ENCODE data around the gene VEPH1.

The VEPH1 gene

DNA sequence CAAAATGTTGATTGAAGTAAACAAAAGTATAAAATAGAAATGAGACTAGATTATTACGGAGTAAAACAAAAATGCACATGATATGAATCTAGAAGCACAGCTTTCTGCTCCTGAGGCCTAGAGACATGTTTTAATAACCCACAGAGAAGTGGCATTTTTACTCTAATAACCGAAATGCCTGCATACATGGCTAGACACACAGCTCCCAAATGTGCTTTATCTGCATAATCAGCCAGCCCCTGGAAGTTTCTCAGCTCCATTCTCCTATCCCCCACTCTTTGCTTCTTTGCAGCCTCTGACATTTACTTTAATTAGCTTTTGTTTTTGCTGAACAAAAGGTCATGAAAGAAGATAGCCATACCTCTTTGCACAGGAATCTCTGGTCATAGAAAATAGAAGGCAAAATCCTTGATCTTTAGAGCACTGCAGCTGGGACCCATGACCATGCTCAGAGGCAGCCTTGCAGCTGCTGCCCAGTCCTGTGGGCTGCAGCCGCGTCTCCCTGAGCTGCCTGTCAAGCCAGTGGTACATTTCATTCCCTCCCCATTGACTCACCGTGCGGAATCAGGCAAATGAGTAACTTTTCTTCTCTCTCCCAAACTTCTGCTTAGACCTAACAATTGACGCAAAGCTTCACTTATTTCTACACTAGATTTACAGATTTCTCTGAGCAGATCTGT, at the start of gene VEPH1:
Gene VEPH1 (minus strand): TSS at position 501 of the 680 bp plus-strand sequence. CDS start 8,067 bp downstream, outside the sequence.
- Histone ChIP-seq H3K27ac (ENCODE audit: low read depth, low read length) (no peak within 1 kb of the TSS), H3K4me1 (ENCODE audit: control insufficient read depth, insufficient read depth, low read length) (peaks cover 28% of the 10 kb centered on the region), H3K27me3 (ENCODE audit: control insufficient read depth, insufficient read depth, low read length) (peaks cover 8% of the 10 kb centered on the region), H3K9ac (ENCODE audit: low read length) (no peak within 1 kb of the TSS), H3K9me3 (ENCODE audit: control insufficient read depth, insufficient read depth, low read depth, low read length) (no peaks in the 10 kb centered on the region), H3K4me3 (ENCODE audit: low read depth, low read length) (no peak within 1 kb of the TSS), H3K36me3 (ENCODE audit: control insufficient read depth, insufficient read depth, low read length) (no peaks in the 10 kb centered on the region)

DNA sequence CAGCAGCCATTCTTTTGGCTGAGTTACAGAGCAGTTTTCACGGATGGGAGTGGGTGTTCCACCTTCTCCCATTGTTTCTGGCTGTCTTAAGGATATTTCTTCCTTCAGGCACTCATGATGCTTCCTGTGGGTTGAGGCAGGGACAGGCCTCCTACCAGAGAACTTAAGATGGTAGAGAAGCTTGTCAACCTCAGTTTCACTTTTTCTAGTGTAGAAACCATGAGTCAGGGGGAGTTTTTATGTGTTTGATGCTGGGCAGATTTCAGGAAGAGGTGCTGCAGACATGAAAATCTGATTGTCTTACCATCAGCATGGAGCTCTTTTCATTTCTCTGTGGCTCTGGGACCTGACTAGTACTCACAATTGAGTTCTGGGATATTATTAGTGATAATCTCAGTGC, 48.7 kb upstream of the VEPH1 start:
- no peaks in the 10 kb centered on the region for H3K27me3 ChIP-seq (ENCODE audit: control insufficient read depth, insufficient read depth, low read length)
- H3K4me3 ChIP-seq (ENCODE audit: low read depth, low read length), result no peak overlapping the region
- no peak overlapping the region for H3K27ac ChIP-seq (ENCODE audit: low read depth, low read length)
- H3K9ac ChIP-seq (ENCODE audit: low read length), result no peak overlapping the region
- H3K36me3 ChIP-seq (ENCODE audit: control insufficient read depth, insufficient read depth, low read length), result no peaks in the 10 kb centered on the region
- H3K9me3 ChIP-seq (ENCODE audit: control insufficient read depth, insufficient read depth, low read depth, low read length), result no peaks in the 10 kb centered on the region
- H3K4me1 ChIP-seq (ENCODE audit: control insufficient read depth, insufficient read depth, low read length), result no peaks in the 10 kb centered on the region

DNA sequence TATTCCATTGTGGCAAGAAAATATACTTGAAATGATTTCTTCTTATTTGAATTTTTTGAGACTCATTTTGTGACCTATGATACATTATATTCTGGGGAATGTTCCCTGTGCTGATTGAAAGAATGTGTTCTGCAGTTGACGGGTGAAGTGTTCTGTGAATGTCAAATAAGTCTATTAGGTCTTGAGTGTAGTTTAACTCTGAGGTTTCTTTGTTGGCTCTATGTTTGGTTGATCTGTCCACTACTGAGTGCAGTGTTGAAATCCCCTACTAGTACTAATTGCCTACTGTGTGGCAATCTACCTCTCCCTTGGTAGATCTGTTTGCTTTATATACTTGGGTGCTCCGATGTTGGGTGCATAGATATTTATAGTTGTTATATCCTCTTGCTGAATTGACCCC, 46.3 kb upstream of the VEPH1 start:
- H3K4me3 ChIP-seq (ENCODE audit: low read depth, low read length), result no peak overlapping the region
- no peaks in the 10 kb centered on the region for H3K36me3 ChIP-seq (ENCODE audit: control insufficient read depth, insufficient read depth, low read length)
- no peak overlapping the region for H3K27ac ChIP-seq (ENCODE audit: low read depth, low read length)
- H3K4me1 ChIP-seq (ENCODE audit: control insufficient read depth, insufficient read depth, low read length), result no peaks in the 10 kb centered on the region
- no peak overlapping the region for H3K9ac ChIP-seq (ENCODE audit: low read length)
- H3K27me3 ChIP-seq (ENCODE audit: control insufficient read depth, insufficient read depth, low read length), result no peaks in the 10 kb centered on the region
- no peaks in the 10 kb centered on the region for H3K9me3 ChIP-seq (ENCODE audit: control insufficient read depth, insufficient read depth, low read depth, low read length)

DNA sequence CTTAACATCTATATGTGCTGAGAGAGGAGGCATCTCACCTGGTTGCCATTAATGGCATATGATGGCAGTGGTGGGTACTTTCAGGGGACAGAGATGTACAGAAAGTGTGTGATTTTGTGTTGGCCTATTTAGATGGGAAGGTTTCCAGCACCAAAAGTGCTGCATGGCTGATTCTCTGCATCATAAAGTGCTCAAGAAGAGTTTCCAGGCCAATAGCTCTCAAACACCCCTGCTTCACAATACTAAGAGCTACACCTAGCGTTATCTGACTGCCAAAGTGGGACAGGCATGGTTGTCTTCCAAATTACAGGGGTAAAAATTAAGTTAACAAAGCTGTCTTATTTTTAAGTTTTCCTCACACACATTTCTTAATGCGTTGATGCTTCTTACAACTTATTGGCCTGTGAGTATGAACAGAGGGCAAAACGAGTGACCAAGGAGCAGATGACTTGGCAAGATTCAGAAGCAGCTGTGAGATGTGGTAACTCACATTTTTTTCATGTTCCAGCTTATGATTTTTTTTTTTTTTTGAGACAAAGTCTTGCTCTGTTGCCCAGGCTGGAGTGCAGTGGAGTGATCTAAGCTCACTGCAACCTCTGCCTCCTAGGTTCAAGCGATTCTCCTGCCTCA, 41.4 kb upstream of the VEPH1 start:
- no peaks in the 10 kb centered on the region for H3K4me1 ChIP-seq (ENCODE audit: control insufficient read depth, insufficient read depth, low read length)
- H3K27me3 ChIP-seq (ENCODE audit: control insufficient read depth, insufficient read depth, low read length), result no peaks in the 10 kb centered on the region
- no peak overlapping the region for H3K4me3 ChIP-seq (ENCODE audit: low read depth, low read length)
- H3K9ac ChIP-seq (ENCODE audit: low read length), result no peak overlapping the region
- H3K36me3 ChIP-seq (ENCODE audit: control insufficient read depth, insufficient read depth, low read length), result no peaks in the 10 kb centered on the region
- H3K9me3 ChIP-seq (ENCODE audit: control insufficient read depth, insufficient read depth, low read depth, low read length), result peaks cover 9% of the 10 kb centered on the region
- H3K27ac ChIP-seq (ENCODE audit: low read depth, low read length), result no peak overlapping the region

DNA sequence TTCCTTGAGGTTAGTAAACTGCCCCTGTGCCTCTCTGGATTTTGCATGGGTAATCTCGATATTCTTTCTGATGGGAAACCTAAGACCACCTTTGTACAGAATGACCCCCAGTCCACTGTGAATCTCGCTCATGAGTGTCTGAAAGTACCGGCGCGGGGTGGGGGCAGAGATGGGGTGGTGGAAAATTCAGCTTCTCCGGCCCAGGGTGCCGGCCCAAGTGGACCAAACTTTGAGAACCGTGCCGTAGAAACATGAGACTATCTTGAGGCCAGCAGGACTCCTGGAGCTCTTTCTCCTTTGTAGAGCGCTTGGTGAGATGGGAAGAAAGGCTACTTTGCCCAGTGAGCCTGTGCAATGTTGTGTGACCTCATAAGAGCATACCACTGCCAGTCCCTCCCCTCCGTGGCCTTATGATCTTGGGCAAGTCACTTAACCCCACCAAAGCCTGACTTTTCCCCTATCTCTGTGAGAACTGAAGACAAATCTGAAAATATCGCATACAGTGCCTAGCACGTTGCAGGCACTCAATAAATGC, 40.4 kb upstream of the VEPH1 start:
- H3K4me3 ChIP-seq (ENCODE audit: low read depth, low read length), result peak overlapping the region; percentile 62

DNA sequence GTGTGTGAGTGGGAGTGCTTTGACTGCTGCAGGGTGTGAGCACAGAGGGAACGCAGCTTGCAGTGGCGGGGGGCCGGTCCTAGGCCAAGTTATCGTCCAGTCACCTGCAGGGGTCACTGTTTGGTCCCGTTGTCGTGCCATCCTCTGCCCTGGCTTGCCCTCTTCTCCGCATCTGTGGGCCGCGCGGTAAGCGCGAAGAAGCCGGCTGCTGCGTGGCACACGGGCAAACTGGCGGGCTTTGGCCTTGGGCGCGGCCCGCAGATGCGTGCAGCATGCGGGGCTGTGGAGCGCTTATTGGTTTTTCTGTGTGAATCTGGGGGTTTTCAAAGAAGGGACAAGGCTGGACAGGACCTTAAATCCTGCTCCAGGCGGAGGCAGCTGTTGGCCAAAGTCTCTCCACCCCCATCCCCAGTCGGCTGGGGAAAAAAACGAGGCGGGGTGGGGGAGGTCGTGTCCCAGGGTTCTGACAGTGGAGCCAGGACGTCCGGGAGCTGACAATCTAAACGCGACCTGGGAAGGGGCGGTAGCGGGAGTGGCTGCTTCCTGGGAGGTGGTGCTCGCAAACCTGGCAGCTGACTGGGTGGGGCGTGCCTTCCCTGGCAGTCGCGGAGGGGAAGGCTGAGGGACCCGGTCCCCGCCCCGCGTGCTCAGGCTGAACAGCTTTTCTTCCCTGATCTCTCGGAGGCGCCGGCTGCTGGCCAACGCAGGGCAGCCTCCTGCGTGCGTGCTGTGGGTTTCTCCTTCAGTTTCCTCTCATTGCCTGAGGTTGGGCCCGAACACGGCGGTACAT, 39.7 kb upstream of the VEPH1 start:
- Histone ChIP-seq H3K9ac (ENCODE audit: low read length) (no peak overlapping the region), H3K4me3 (ENCODE audit: low read depth, low read length) (peak overlapping the region; percentile 62), H3K36me3 (ENCODE audit: control insufficient read depth, insufficient read depth, low read length) (no peaks in the 10 kb centered on the region), H3K4me1 (ENCODE audit: control insufficient read depth, insufficient read depth, low read length) (no peaks in the 10 kb centered on the region), H3K27me3 (ENCODE audit: control insufficient read depth, insufficient read depth, low read length) (no peaks in the 10 kb centered on the region), H3K9me3 (ENCODE audit: control insufficient read depth, insufficient read depth, low read depth, low read length) (peaks cover 9% of the 10 kb centered on the region), H3K27ac (ENCODE audit: low read depth, low read length) (no peak overlapping the region)

More for the DNA sequence above, 40.4 kb upstream of the VEPH1 start:
- no peak overlapping the region for H3K27ac ChIP-seq (ENCODE audit: low read depth, low read length)
- peaks cover 9% of the 10 kb centered on the region for H3K9me3 ChIP-seq (ENCODE audit: control insufficient read depth, insufficient read depth, low read depth, low read length)
- no peaks in the 10 kb centered on the region for H3K36me3 ChIP-seq (ENCODE audit: control insufficient read depth, insufficient read depth, low read length)
- no peaks in the 10 kb centered on the region for H3K27me3 ChIP-seq (ENCODE audit: control insufficient read depth, insufficient read depth, low read length)
- H3K4me1 ChIP-seq (ENCODE audit: control insufficient read depth, insufficient read depth, low read length), result no peaks in the 10 kb centered on the region
- no peak overlapping the region for H3K9ac ChIP-seq (ENCODE audit: low read length)

DNA sequence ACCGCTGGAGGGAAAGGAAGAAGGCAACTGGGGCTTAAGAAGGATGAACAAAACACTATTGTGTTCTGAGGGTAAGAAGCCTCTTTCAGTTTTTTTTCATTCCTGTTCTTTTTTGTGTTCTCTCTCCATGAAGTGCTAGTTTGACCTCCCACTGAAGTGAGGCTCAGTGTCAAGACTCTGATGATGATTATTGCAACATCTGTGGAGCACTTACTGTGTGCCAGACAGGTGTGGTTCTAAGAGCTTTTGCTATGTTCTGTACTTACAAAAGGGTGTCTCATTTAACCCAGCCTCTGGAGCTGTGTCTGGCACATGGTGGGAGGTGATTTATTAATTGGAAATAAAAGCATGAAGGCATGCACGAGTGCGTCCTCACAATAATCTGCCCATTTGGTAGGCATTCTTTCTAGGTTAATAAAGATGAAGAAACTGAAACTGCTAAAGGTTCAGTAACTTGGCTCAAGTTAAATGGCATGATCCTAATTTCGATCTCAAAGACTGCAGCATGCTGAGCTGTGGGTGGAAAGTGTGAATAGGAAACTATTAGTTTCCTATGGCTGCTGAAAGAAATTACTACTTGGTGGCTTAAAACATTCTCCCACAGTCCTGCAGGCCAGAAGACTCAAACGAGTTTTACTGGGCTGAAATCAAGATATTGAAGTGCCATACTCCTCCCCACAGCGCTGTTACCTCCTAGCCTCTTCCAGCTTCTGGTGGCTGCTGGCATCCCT, 38.5 kb upstream of the VEPH1 start:
- H3K9me3 ChIP-seq (ENCODE audit: control insufficient read depth, insufficient read depth, low read depth, low read length), result peaks cover 9% of the 10 kb centered on the region
- H3K4me1 ChIP-seq (ENCODE audit: control insufficient read depth, insufficient read depth, low read length), result no peaks in the 10 kb centered on the region
- H3K36me3 ChIP-seq (ENCODE audit: control insufficient read depth, insufficient read depth, low read length), result no peaks in the 10 kb centered on the region
- no peak overlapping the region for H3K4me3 ChIP-seq (ENCODE audit: low read depth, low read length)
- H3K27ac ChIP-seq (ENCODE audit: low read depth, low read length), result no peak overlapping the region
- H3K9ac ChIP-seq (ENCODE audit: low read length), result no peak overlapping the region
- H3K27me3 ChIP-seq (ENCODE audit: control insufficient read depth, insufficient read depth, low read length), result no peaks in the 10 kb centered on the region

DNA sequence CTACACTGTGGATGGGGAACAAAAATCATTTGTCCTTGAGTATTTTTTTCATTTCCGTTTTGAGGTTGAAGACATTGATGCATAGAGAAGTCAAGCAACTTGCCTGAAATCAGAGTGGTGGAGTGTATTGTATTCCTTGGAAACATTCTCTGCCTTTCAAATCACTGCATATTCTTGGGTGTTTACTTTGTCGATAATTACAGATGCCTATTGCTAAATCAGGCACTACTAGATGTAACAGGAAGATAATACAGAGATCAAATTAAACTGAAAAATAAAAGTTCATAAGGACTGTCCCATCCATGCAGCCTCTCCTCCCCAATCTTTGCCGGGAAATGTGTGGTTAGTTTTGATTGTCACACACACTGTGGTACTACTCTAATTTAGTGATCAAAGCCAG, 37.4 kb upstream of the VEPH1 start:
- peaks cover 9% of the 10 kb centered on the region for H3K9me3 ChIP-seq (ENCODE audit: control insufficient read depth, insufficient read depth, low read depth, low read length)
- no peak overlapping the region for H3K4me3 ChIP-seq (ENCODE audit: low read depth, low read length)
- no peak overlapping the region for H3K9ac ChIP-seq (ENCODE audit: low read length)
- no peak overlapping the region for H3K27ac ChIP-seq (ENCODE audit: low read depth, low read length)
- H3K36me3 ChIP-seq (ENCODE audit: control insufficient read depth, insufficient read depth, low read length), result no peaks in the 10 kb centered on the region
- H3K27me3 ChIP-seq (ENCODE audit: control insufficient read depth, insufficient read depth, low read length), result no peaks in the 10 kb centered on the region
- H3K4me1 ChIP-seq (ENCODE audit: control insufficient read depth, insufficient read depth, low read length), result no peaks in the 10 kb centered on the region

DNA sequence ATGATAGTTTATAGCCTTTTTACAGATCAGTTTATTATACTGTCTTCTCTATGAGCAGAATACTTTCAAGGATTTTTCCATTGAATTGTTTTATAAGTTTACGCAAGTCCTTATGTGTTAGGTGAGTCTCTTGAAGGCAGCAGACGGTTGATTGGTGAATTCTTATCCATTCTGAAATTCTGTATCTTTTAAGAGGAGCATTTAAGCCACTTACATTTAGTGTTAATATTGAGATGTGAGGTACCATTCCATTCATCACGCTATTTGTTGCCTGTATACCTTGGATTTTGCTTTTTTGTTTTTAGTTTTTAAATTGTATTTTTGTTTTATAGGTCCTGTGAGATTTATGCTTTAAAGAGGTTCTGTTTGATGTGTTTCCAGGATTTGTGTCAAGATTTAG, 32.5 kb upstream of the VEPH1 start:
- Histone ChIP-seq H3K27ac (ENCODE audit: low read depth, low read length) (no peak overlapping the region), H3K36me3 (ENCODE audit: control insufficient read depth, insufficient read depth, low read length) (no peaks in the 10 kb centered on the region), H3K4me1 (ENCODE audit: control insufficient read depth, insufficient read depth, low read length) (peaks cover 14% of the 10 kb centered on the region), H3K9me3 (ENCODE audit: control insufficient read depth, insufficient read depth, low read depth, low read length) (no peaks in the 10 kb centered on the region), H3K4me3 (ENCODE audit: low read depth, low read length) (no peak overlapping the region), H3K27me3 (ENCODE audit: control insufficient read depth, insufficient read depth, low read length) (no peaks in the 10 kb centered on the region), H3K9ac (ENCODE audit: low read length) (no peak overlapping the region)

DNA sequence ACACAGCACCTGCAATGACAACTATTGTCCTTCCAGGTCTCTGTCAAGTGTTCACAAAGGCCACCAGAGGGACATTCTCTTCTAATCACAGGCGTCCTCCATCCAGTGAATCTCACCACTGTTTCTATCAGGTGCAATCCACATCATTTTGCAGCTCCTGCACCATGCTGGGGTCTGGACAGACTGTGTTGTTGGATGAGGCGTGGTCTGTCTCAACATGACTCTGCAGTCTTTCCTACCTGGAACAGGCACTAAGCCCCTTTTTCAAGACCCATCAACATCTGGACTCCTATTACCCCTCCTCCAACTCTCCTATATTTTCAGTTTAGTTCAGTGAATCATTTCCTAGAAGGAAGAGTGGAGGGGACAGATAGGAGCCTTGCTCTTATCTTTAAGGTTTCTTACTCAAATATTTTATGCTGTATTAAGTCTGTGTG, 31.5 kb upstream of the VEPH1 start:
- no peaks in the 10 kb centered on the region for H3K9me3 ChIP-seq (ENCODE audit: control insufficient read depth, insufficient read depth, low read depth, low read length)
- no peak overlapping the region for H3K4me3 ChIP-seq (ENCODE audit: low read depth, low read length)
- H3K27ac ChIP-seq (ENCODE audit: low read depth, low read length), result no peak overlapping the region
- peaks cover 14% of the 10 kb centered on the region for H3K4me1 ChIP-seq (ENCODE audit: control insufficient read depth, insufficient read depth, low read length)
- H3K27me3 ChIP-seq (ENCODE audit: control insufficient read depth, insufficient read depth, low read length), result no peaks in the 10 kb centered on the region
- no peaks in the 10 kb centered on the region for H3K36me3 ChIP-seq (ENCODE audit: control insufficient read depth, insufficient read depth, low read length)
- no peak overlapping the region for H3K9ac ChIP-seq (ENCODE audit: low read length)
